Hepatocyte (in vitro differentiated cells): ENCODE data around the gene GATD1.

Experiments
- CTCF ChIP-seq: fragments of 200-600 bp; sonication (generic); IDR thresholded peaks from 2 replicates; pipeline ENCODE4 v1.5.1; 2016; ENCODE audit warnings: antibody characterized with exemption, mild to moderate bottlenecking; ENCODE audit not compliant: poor library complexity
- EZH2 ChIP-seq: fragments of 200-600 bp; sonication (generic); IDR thresholded peaks from 2 replicates; pipeline ENCODE4 v1.6.1; 2016; ENCODE audit warnings: antibody characterized with exemption, mild to moderate bottlenecking, borderline replicate concordance

GRCh38 chr11:810040-810567 lies 32.8 kb upstream of the GATD1 start:
- TF ChIP-seq CTCF, result no peak
- TF ChIP-seq EZH2, result no peak
